Peyer's patch (tissue), 4 donors: ENCODE data around the gene DPY19L3.

ENCODE experiments used
- POLR2A ChIP-seq, 2 donors: fragments of 450-650 bp; IDR thresholded peaks; one replicate each; pipeline ENCODE4 v1.5.1; 2017; ENCODE audit warnings: antibody characterized with exemption in 2 of 2, mild to moderate bottlenecking in 2 of 2, moderate library complexity in 2 of 2
- TF ChIP-seq, protein P1 (sequence below), 6 experiments: fragments of 450-650 bp in 4 of 6; fragments of 200-600 bp in 2 of 6; sonication (generic) in 1 of 6; IDR thresholded peaks; one replicate each; pipeline ENCODE4 v1.5.1; 2017 to 2019; ENCODE audit warnings: antibody characterized with exemption in 6 of 6, mild to moderate bottlenecking in 3 of 6, moderate library complexity in 1 of 6

DNA sequence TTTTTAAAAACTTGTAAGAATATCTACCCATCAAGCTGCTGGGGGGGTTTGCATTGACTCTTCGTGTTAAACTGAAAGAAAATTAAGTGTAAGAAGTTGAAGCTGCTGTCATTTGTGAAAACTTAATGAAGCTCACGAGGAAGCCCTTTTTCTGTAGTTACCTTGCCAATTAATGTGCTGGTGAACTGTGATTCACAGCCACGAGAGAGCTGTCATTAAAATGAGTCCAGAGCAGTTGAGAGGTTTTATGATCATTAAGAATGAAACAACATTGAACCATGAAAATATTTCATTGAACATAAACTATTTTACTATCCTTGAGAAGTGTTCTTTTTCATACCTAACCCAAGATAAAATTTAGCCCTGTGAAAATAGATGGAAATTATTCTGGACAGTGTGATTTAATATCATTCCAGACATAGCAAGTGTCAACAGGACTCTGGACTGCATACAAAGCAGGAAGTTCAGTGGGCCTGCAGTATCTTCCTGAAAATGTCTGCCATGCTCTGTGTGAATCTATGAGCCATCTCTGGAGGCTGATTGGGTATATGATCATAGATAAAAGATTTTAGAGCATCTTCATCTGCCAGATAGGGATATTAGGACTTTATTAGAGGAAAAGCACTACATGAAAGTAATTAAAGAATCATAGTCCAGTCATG is 53.8 kb downstream of the DPY19L3 start:
- TF ChIP-seq, protein P1, sequence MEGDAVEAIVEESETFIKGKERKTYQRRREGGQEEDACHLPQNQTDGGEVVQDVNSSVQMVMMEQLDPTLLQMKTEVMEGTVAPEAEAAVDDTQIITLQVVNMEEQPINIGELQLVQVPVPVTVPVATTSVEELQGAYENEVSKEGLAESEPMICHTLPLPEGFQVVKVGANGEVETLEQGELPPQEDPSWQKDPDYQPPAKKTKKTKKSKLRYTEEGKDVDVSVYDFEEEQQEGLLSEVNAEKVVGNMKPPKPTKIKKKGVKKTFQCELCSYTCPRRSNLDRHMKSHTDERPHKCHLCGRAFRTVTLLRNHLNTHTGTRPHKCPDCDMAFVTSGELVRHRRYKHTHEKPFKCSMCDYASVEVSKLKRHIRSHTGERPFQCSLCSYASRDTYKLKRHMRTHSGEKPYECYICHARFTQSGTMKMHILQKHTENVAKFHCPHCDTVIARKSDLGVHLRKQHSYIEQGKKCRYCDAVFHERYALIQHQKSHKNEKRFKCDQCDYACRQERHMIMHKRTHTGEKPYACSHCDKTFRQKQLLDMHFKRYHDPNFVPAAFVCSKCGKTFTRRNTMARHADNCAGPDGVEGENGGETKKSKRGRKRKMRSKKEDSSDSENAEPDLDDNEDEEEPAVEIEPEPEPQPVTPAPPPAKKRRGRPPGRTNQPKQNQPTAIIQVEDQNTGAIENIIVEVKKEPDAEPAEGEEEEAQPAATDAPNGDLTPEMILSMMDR (IDR thresholded peaks at IDR 0.05) = no peak
- no peak for TF ChIP-seq POLR2A (IDR thresholded peaks at IDR 0.05)
